COLO829 (cell line): ENCODE results near the gene CDKL4.
"Not testable (repeated sequence)": the region's sequence is repeated elsewhere in the genome, so short reads cannot be mapped to it uniquely, and the experiment has no call there.

Source experiments
- DNase-seq: peaks from one replicate; pipeline ENCODE4 v3.0.0; 2012; ENCODE audit warnings: low spot score

The CDKL4 gene

GRCh38 chr2:39243469-39244123 lies at the start of gene CDKL4:
Gene CDKL4, minus strand, starts transcription at chr2:39243970.
- no peak for DNase-seq

- DNase-seq: no peak
Observed at GRCh38 chr2:39290433-39290832, 46.7 kb upstream of the CDKL4 start.

GRCh38 chr2:39289609-39290008 lies 45.8 kb upstream of the CDKL4 start:
- DNase-seq: no peak

GRCh38 chr2:39283561-39283960 lies 39.8 kb upstream of the CDKL4 start:
- no peak for DNase-seq

GRCh38 chr2:39281391-39281790 lies 37.6 kb upstream of the CDKL4 start:
- no peak for DNase-seq

GRCh38 chr2:39275016-39275415 lies 31.2 kb upstream of the CDKL4 start:
- no peak for DNase-seq

- no peak for DNase-seq
Observed at GRCh38 chr2:39269941-39270340, 26.2 kb upstream of the CDKL4 start.

GRCh38 chr2:39266916-39267434 lies 23.2 kb upstream of the CDKL4 start:
- DNase-seq: no peak

- DNase-seq: no peak
Observed at GRCh38 chr2:39266139-39266805, 22.5 kb upstream of the CDKL4 start.

- no peak for DNase-seq
Observed at GRCh38 chr2:39265315-39265714, 21.5 kb upstream of the CDKL4 start.

- DNase-seq: no peak
Observed at GRCh38 chr2:39264733-39265132, 21.0 kb upstream of the CDKL4 start.

- DNase-seq: no peak
Observed at GRCh38 chr2:39260087-39260486, 16.3 kb upstream of the CDKL4 start.

- no peak for DNase-seq
Observed at GRCh38 chr2:39256040-39256439, 12.3 kb upstream of the CDKL4 start.

- DNase-seq: no peak
Observed at GRCh38 chr2:39252888-39253518, 9.2 kb upstream of the CDKL4 start.

- no peak for DNase-seq
Observed at GRCh38 chr2:39247512-39248043, 3.8 kb upstream of the CDKL4 start.

- DNase-seq: no peak
Observed at GRCh38 chr2:39246382-39246980, 2.7 kb upstream of the CDKL4 start.

- DNase-seq: not testable (repeated sequence)
Observed at GRCh38 chr2:39244963-39245625, 1.3 kb upstream of the CDKL4 start.

- DNase-seq: not testable (repeated sequence)
Observed at GRCh38 chr2:39244241-39244862, 582 bp upstream of the CDKL4 start.

GRCh38 chr2:39241588-39241987 lies 2.2 kb downstream of the CDKL4 start:
- DNase-seq: no peak

- no peak for DNase-seq
Observed at GRCh38 chr2:39240758-39241157, 3.0 kb downstream of the CDKL4 start.

GRCh38 chr2:39234754-39235153 lies 9.0 kb downstream of the CDKL4 start:
- no peak for DNase-seq
